Measurements from ENCODE around the gene FKBP8. TPM values are rescaled to one million over a fixed set of nuclear protein-coding genes. Genes with fewer than 3 reads are reported as not detected.
"Not testable (repeated sequence)": the region's sequence is repeated elsewhere in the genome, so short reads cannot be mapped to it uniquely, and the experiment has no call there.

FKBP8 gene
- total RNA-seq, 1 donor from 2014 or later, result 376 TPM

GRCh38 chr19:18531485-18531884 lies 11.9 kb downstream of the FKBP8 start:
- Histone ChIP-seq H3K27me3 (no peaks in the 10 kb centered on the region), H3K4me3 (no peak overlapping the region), H3K4me1 (no peaks in the 10 kb centered on the region), H3K9me3 (no peaks in the 10 kb centered on the region), H3K27ac (no peak overlapping the region), H3K36me3 (peaks cover 0 to 31% of the 10 kb centered on the region in 2 donors)
- TF ChIP-seq CTCF (IDR thresholded peaks at IDR 0.05) (no peak), POLR2AphosphoS5 (IDR thresholded peaks at IDR 0.05; ENCODE audit: insufficient read depth in 1 of 2, low read depth in 1 of 2) (no peak), POLR2A (IDR thresholded peaks at IDR 0.05) (no peak)
- DNase-seq (ENCODE audit: extremely low spot score in 2 of 2), result no peak
- intact Hi-C loops (cut with DNase I), result no loop called here

- Histone ChIP-seq H3K36me3 (peaks cover 0 to 23% of the 10 kb centered on the region in 2 donors), H3K27me3 (no peaks in the 10 kb centered on the region), H3K4me1 (no peaks in the 10 kb centered on the region), H3K27ac (no peak overlapping the region), H3K9me3 (no peaks in the 10 kb centered on the region), H3K4me3 (no peak overlapping the region)
- DNase-seq (ENCODE audit: extremely low spot score in 2 of 2), result no peak
- TF ChIP-seq POLR2AphosphoS5 (IDR thresholded peaks at IDR 0.05; ENCODE audit: insufficient read depth in 1 of 2, low read depth in 1 of 2), result no peak
- TF ChIP-seq CTCF (IDR thresholded peaks at IDR 0.05), result no peak
- TF ChIP-seq POLR2A (IDR thresholded peaks at IDR 0.05), result no peak
- intact Hi-C loops (cut with DNase I), result no loop called here
Observed at GRCh38 chr19:18529782-18530181, 13.6 kb downstream of the FKBP8 start.

- H3K27ac ChIP-seq, result no peak overlapping the region
- no peak for TF ChIP-seq CTCF (IDR thresholded peaks at IDR 0.05)
- no peaks in the 10 kb centered on the region for H3K27me3 ChIP-seq
- DNase-seq (ENCODE audit: extremely low spot score in 2 of 2), result no peak
- H3K36me3 ChIP-seq, result peaks cover 0 to 2% of the 10 kb centered on the region in 2 donors
- no peaks in the 10 kb centered on the region for H3K9me3 ChIP-seq
- intact Hi-C loops (cut with DNase I), result no loop called here
- H3K4me1 ChIP-seq, result peaks cover 5% of the 10 kb centered on the region
- no peak overlapping the region for H3K4me3 ChIP-seq
Observed at GRCh38 chr19:18526316-18526715, 17.1 kb downstream of the FKBP8 start.

DNA sequence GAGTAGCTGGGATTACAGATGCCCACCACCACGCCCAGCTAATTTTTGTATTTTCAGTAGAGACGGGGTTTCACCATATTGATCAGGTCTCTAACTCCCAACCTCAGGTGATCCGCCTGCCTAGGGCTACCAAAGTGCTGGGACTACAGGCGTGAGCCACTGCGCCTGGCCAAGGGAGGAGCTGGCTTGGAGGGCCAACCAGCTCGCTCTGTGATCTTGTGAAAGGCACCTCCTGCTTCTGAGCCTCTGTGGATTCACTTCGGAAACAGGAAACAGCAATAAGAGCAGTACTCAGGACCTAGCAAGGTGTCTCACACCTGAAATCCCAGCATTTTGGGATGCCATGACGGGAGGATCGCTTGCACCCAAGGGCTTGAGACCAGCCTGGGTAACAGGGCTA lies 19.5 kb downstream of the FKBP8 start:
- peaks cover 19% of the 10 kb centered on the region for H3K4me1 ChIP-seq
- H3K36me3 ChIP-seq, result no peaks in the 10 kb centered on the region
- intact Hi-C loops (cut with DNase I), result loop anchor here (5.0 kb wide), 1 partner anchor 33 kb away; the partner anchor contains the start of gene KXD1
- H3K4me3 ChIP-seq, result no peak overlapping the region
- H3K27me3 ChIP-seq, result no peaks in the 10 kb centered on the region
- no peak overlapping the region for H3K27ac ChIP-seq
- no peak for DNase-seq (ENCODE audit: extremely low spot score in 2 of 2)
- TF ChIP-seq POLR2AphosphoS5 (IDR thresholded peaks at IDR 0.05; ENCODE audit: insufficient read depth in 1 of 2, low read depth in 1 of 2), result no peak
- no peak for TF ChIP-seq CTCF (IDR thresholded peaks at IDR 0.05)
- no peak for TF ChIP-seq POLR2A (IDR thresholded peaks at IDR 0.05)
- H3K9me3 ChIP-seq, result no peaks in the 10 kb centered on the region

- DNase-seq (ENCODE audit: extremely low spot score in 2 of 2), result not testable (repeated sequence)
Observed at GRCh38 chr19:18522862-18523440, 20.4 kb downstream of the FKBP8 start.

More at GRCh38 chr19:18522862-18523440, 20.4 kb downstream of the FKBP8 start:
- Histone ChIP-seq H3K4me3 (peak overlapping the region in 1 of 2 donors; percentile 100), H3K4me1 (peaks cover 28% of the 10 kb centered on the region), H3K27ac (peak overlapping the region; percentile 99)
- not testable (repeated sequence) for H3K27me3 ChIP-seq, H3K36me3 ChIP-seq, H3K9me3 ChIP-seq
- intact Hi-C loops (cut with DNase I), result loop anchor here (5.0 kb wide), 1 partner anchor 34 kb away; the partner anchor contains the start of gene KXD1

All from vagina (tissue), 2 donors.